Measurements from ENCODE around the gene MINAR1. TPM values are rescaled to one million over a fixed set of nuclear protein-coding genes. Genes with fewer than 3 reads are reported as not detected.

Gene MINAR1
- total RNA-seq, 2 experiments from 2014 or later: 0.45 TPM

- H3K4me3 Mint-ChIP-seq: no peak overlapping the region
- no peaks in the 10 kb centered on the region for H3K9me3 Mint-ChIP-seq
- peaks cover 5% of the 10 kb centered on the region for H3K4me1 Mint-ChIP-seq (ENCODE audit: low read depth)
- intact Hi-C loops (cut with micrococcal nuclease): no loop called here
- no peaks in the 10 kb centered on the region for H3K36me3 Mint-ChIP-seq (ENCODE audit: low read depth)
- ChIA-PET CTCF (no interaction called here), POLR2A (no interaction called here)
- ATAC-seq: no peak
- TF ChIP-seq CTCF (IDR thresholded peaks at IDR 0.05): no peak
- H3K27ac Mint-ChIP-seq: no peak overlapping the region
- DNase-seq: no peak
- H3K27me3 Mint-ChIP-seq: peaks cover 49% of the 10 kb centered on the region
Observed at GRCh38 chr15:79432345-79433275, 474 bp downstream of the MINAR1 start.

GRCh38 chr15:79433276-79433990 is 1.3 kb downstream of the MINAR1 start:
- intact Hi-C loops (cut with micrococcal nuclease): no loop called here
- DNase-seq: no peak
- Mint-ChIP-seq H3K36me3 (ENCODE audit: low read depth) (no peaks in the 10 kb centered on the region), H3K27me3 (peaks cover 48% of the 10 kb centered on the region), H3K9me3 (no peaks in the 10 kb centered on the region), H3K27ac (no peak overlapping the region), H3K4me1 (ENCODE audit: low read depth) (peaks cover 5% of the 10 kb centered on the region), H3K4me3 (no peak overlapping the region)
- ChIA-PET POLR2A (no interaction called here), CTCF (no interaction called here)
- TF ChIP-seq CTCF (IDR thresholded peaks at IDR 0.05): no peak
- no peak for ATAC-seq

- H3K27ac Mint-ChIP-seq: no peak overlapping the region
- H3K27me3 Mint-ChIP-seq: peaks cover 42% of the 10 kb centered on the region
- POLR2A ChIA-PET: no interaction called here
- H3K36me3 Mint-ChIP-seq (ENCODE audit: low read depth): no peaks in the 10 kb centered on the region
- H3K9me3 Mint-ChIP-seq: no peaks in the 10 kb centered on the region
- TF ChIP-seq CTCF (IDR thresholded peaks at IDR 0.05): no peak
- DNase-seq (no peak), ATAC-seq (no peak)
- no peak overlapping the region for H3K4me3 Mint-ChIP-seq
- CTCF ChIA-PET: no interaction called here
- intact Hi-C loops (cut with micrococcal nuclease): no loop called here
- H3K4me1 Mint-ChIP-seq (ENCODE audit: low read depth): peaks cover 5% of the 10 kb centered on the region
Observed at GRCh38 chr15:79434361-79434760, 2.2 kb downstream of the MINAR1 start.

GRCh38 chr15:79436037-79436780 is 4.1 kb downstream of the MINAR1 start:
- ATAC-seq: no peak
- no peak overlapping the region for H3K4me3 Mint-ChIP-seq
- H3K9me3 Mint-ChIP-seq: no peaks in the 10 kb centered on the region
- CTCF ChIA-PET: no interaction called here
- no peaks in the 10 kb centered on the region for H3K36me3 Mint-ChIP-seq (ENCODE audit: low read depth)
- peaks cover 3% of the 10 kb centered on the region for H3K4me1 Mint-ChIP-seq (ENCODE audit: low read depth)
- no peak for DNase-seq
- intact Hi-C loops (cut with micrococcal nuclease): no loop called here
- H3K27me3 Mint-ChIP-seq: peaks cover 27% of the 10 kb centered on the region
- POLR2A ChIA-PET: no interaction called here
- TF ChIP-seq CTCF (IDR thresholded peaks at IDR 0.05): no peak
- H3K27ac Mint-ChIP-seq: no peak overlapping the region

Measured in activated CD8-positive, alpha-beta T cell treated with anti-CD3 and anti-CD28 coated beads for 36 hours (primary cell).